Calu3 (cell line): ENCODE measurements around the gene BMPR1B. TPM values are rescaled to one million over a fixed set of nuclear protein-coding genes. Genes with fewer than 3 reads are reported as not detected.

Source experiments
- BruUV-seq: library from RNA; stranded (reverse); fragments of 400-500 nt; replicated peaks from 2 replicates; lab custom pipeline; 2021; lab: Mats Ljungman, UMichigan
- CTCF ChIA-PET: fragments of 300-600 bp; sonication (Branson Sonifier 250); formaldehyde crosslinking; loops from one replicate; lab custom pipeline; 2022; ENCODE audit warnings: antibody characterized with exemption; lab: Charles Lee
- DNase-seq: peaks from one replicate; pipeline ENCODE4 v3.0.0; 2022
- H3K27ac Mint-ChIP-seq: one replicate; pipeline ENCODE4 v1.8.0; 2022; ENCODE audit warnings: mixed read lengths; ENCODE audit not compliant: unreplicated experiment
- H3K27me3 Mint-ChIP-seq: one replicate; pipeline ENCODE4 v1.8.0; 2022; ENCODE audit warnings: mixed read lengths; ENCODE audit not compliant: unreplicated experiment
- H3K36me3 Mint-ChIP-seq: one replicate; pipeline ENCODE4 v1.8.0; 2022; ENCODE audit warnings: mild to moderate bottlenecking, moderate library complexity, mixed read lengths; ENCODE audit not compliant: insufficient read depth, unreplicated experiment
- H3K4me1 Mint-ChIP-seq: one replicate; pipeline ENCODE4 v1.8.0; 2022; ENCODE audit warnings: mild to moderate bottlenecking, low read depth, mixed read lengths; ENCODE audit not compliant: unreplicated experiment
- H3K4me3 Mint-ChIP-seq: one replicate; pipeline ENCODE4 v1.8.0; 2022; ENCODE audit warnings: mild to moderate bottlenecking, low read depth, moderate library complexity, mixed read lengths; ENCODE audit not compliant: unreplicated experiment
- H3K9me3 Mint-ChIP-seq: one replicate; pipeline ENCODE4 v1.8.0; 2022; ENCODE audit warnings: low read depth, mixed read lengths; ENCODE audit not compliant: unreplicated experiment
- CTCF ChIP-seq: fragments of 200-600 bp; IDR thresholded peaks from one replicate; pipeline ENCODE4 v1.8.0; 2022; ENCODE audit warnings: antibody characterized with exemption; ENCODE audit not compliant: unreplicated experiment
- intact Hi-C: fragments of 100-400 bp; cut with micrococcal nuclease; formaldehyde crosslinking; loops from one replicate; pipeline ENCODE4 v1.10.0; 2022; ENCODE audit not compliant: unreplicated experiment
- total RNA-seq: library from RNA; stranded (reverse); gene quantifications from 2 replicates; pipeline ENCODE4 v1.2.3, GENCODE V29; 2022

BMPR1B gene
- total RNA-seq, 1 experiment from 2014 or later, result 9.2 TPM

DNA sequence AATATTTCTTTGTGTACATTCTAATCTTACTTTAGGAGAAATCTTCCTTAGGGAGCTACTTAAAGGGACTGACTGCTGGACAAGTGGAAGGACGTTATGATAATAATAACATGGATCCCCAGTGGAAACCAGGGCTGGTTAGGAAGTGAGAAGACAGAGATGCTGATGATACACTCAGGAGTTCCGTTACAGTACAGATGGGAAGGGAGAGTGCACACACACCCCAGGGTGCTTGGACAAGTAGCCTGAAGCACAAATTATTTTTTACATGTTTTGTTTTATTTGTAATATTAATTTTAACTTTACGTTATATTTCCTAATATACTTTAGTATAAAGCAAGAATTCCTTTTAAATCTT lies 84.1 kb downstream of the BMPR1B start:
- BruUV-seq, result no TSS peak
- Mint-ChIP-seq H3K36me3 (no peaks in the 10 kb centered on the region), H3K4me1 (no peaks in the 10 kb centered on the region), H3K27ac (no peak overlapping the region), H3K9me3 (no peaks in the 10 kb centered on the region), H3K27me3 (no peaks in the 10 kb centered on the region), H3K4me3 (no peak overlapping the region)
- CTCF ChIA-PET, result no interaction called here
- intact Hi-C loops, result no loop called here
- no peak for TF ChIP-seq CTCF
- DNase-seq, result no peak

- no peak for TF ChIP-seq CTCF
- no TSS peak for BruUV-seq
- H3K27me3 Mint-ChIP-seq, result no peaks in the 10 kb centered on the region
- CTCF ChIA-PET, result no interaction called here
- intact Hi-C loops, result no loop called here
- no peak overlapping the region for H3K27ac Mint-ChIP-seq
- H3K9me3 Mint-ChIP-seq, result no peaks in the 10 kb centered on the region
- DNase-seq, result no peak
- H3K4me1 Mint-ChIP-seq, result no peaks in the 10 kb centered on the region
- H3K36me3 Mint-ChIP-seq, result no peaks in the 10 kb centered on the region
- H3K4me3 Mint-ChIP-seq, result no peak overlapping the region
Measured at GRCh38 chr4:94843216-94843615, 85.5 kb downstream of the BMPR1B start.

DNA sequence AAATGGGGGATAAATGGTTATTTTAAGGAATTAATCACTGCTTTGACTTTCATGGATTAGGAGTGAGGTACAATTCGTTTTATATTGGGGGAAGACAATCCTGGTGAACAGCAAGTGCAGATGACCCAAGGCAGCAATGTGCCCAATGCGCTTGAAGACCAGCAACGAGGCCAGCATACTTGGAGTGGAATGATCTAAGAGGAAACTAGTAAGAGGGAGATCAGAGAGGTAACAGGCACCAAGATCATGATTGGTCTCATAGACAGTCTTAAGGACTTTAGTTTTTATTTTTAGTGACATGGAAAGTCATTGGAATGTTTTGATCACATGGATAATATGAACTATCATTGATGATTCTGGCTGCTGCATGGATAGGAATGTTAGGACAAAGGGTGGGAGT lies 90.6 kb downstream of the BMPR1B start:
- Mint-ChIP-seq H3K27me3 (no peaks in the 10 kb centered on the region), H3K4me3 (no peak overlapping the region), H3K36me3 (no peaks in the 10 kb centered on the region), H3K4me1 (no peaks in the 10 kb centered on the region), H3K27ac (no peak overlapping the region), H3K9me3 (no peaks in the 10 kb centered on the region)
- intact Hi-C loops, result no loop called here
- CTCF ChIA-PET, result no interaction called here
- no TSS peak for BruUV-seq
- DNase-seq, result no peak
- no peak for TF ChIP-seq CTCF

DNA sequence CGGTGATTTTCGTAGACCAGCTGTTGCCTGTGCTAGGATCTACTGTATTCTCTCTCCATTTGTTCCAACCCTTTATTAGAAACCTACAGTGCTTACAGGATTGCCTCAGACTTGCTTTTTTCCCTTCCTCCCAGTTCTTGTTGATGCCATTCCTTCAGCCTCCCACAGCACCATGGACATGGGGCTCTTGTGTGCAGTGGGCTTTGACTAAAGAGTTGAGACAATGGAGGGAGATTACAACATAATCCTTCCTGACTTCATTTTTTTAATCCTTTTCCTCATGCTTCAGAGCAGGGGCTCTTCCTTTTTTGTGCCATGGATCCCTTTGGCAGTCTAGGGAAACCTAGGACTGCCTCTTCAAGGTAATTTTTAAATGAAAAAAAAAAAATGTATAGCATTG lies 92.1 kb downstream of the BMPR1B start:
- no peak for DNase-seq
- no peak for TF ChIP-seq CTCF
- Mint-ChIP-seq H3K27ac (no peak overlapping the region), H3K9me3 (no peaks in the 10 kb centered on the region), H3K27me3 (no peaks in the 10 kb centered on the region), H3K4me3 (no peak overlapping the region), H3K4me1 (no peaks in the 10 kb centered on the region), H3K36me3 (no peaks in the 10 kb centered on the region)
- CTCF ChIA-PET, result no interaction called here
- no TSS peak for BruUV-seq
- intact Hi-C loops, result no loop called here

DNA sequence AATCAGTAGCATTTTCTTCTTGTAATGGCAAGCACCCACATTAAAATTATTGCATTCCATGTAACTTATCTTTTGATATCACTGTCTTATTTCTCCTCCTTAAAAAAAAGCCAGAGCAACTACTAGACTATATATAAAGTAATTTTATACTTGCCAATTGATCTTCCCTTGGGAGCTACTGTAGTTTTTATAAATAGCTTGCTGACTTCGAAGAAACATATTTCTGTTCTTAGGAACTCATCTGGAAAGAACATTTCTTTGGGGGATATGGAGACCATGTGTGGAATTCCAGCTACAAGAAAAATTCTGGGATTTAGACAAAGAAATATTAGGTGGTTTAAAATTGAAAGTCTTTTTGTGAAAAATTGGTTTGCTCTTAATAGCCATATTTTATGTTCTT lies 94.9 kb downstream of the BMPR1B start:
- Mint-ChIP-seq H3K36me3 (no peaks in the 10 kb centered on the region), H3K27me3 (no peaks in the 10 kb centered on the region), H3K27ac (no peak overlapping the region), H3K4me1 (no peaks in the 10 kb centered on the region), H3K4me3 (no peak overlapping the region), H3K9me3 (no peaks in the 10 kb centered on the region)
- CTCF ChIA-PET, result no interaction called here
- BruUV-seq, result no TSS peak
- no peak for TF ChIP-seq CTCF
- DNase-seq, result no peak
- intact Hi-C loops, result no loop called here
